ENCODE results near the gene KLHL12.

Gene KLHL12

GRCh38 chr1:202888221-202888530 lies 38.9 kb downstream of the KLHL12 start:
- no peak for DNase-seq (ENCODE audit: low read depth in 2 of 2)

GRCh38 chr1:202880961-202881460 lies 46.0 kb downstream of the KLHL12 start:
- no peak for DNase-seq (ENCODE audit: low read depth in 2 of 2)

DNA sequence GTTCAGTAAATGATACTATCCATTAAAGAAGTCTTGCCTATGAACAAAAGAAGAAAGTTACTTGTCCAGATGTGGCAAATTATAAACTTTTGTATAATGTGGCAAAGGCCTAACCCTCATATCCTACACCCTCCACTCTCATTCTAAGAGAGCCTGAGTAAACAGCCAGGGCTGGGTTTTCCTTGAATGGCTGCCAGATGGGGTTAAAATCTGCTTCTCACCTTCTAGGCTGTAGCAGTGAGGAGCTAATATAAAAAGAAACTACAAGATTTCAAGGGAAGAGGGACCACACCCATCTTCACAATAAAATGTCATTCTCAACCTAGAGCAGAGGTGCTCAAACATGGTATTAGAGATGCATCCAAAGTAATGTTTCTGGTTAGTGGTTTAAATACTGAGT lies 47.0 kb downstream of the KLHL12 start:
- no peak for DNase-seq (ENCODE audit: low read depth in 2 of 2)

- no peak for DNase-seq (ENCODE audit: low read depth in 2 of 2)
Measured at GRCh38 chr1:202879128-202879527, 47.9 kb downstream of the KLHL12 start.

DNA sequence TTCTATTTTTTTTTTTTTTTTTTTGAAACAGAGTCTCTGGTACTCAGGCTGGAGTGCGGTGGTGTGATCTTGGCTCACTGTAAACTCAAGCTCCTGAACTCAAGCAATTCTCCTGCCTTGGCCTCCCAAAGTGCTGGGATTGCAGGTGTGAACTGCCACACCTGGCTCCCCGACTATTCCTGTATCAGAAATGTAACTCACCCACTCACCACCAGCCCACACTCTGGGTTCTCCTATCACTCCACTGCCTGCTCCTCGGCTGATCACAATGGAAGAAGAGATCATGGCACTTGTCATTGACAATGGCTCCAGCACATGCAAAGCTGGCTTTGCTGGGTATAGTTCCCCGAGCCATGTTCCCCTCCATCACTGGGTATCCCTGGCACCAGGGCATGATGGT lies 54.0 kb downstream of the KLHL12 start:
- DNase-seq (ENCODE audit: low read depth in 2 of 2), result no peak

DNA sequence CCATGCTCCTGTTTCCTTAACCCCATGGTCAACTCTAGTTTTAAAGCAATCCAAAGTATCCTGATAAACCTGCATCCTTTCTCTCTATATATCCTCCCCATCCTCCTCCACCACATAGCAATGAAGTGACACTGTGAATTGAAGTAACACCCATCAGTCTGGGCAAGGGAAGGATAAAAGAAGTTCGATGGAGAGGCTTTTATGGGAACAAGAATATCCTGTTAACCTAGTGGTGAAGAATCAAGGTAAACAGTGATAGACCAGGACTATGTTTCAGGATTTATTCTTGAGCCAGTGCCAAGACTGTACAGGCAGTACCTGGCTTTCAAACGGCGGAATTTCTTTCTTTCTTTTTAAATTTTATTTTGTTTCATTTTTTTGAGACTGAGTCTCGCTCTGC lies 55.7 kb downstream of the KLHL12 start:
- DNase-seq (ENCODE audit: low read depth in 2 of 2), result no peak

GRCh38 chr1:202862679-202863560 lies 64.1 kb downstream of the KLHL12 start:
- no peak for DNase-seq (ENCODE audit: low read depth in 2 of 2)

GRCh38 chr1:202861420-202862132 lies 65.5 kb downstream of the KLHL12 start:
- no peak for DNase-seq (ENCODE audit: low read depth in 2 of 2)

DNA sequence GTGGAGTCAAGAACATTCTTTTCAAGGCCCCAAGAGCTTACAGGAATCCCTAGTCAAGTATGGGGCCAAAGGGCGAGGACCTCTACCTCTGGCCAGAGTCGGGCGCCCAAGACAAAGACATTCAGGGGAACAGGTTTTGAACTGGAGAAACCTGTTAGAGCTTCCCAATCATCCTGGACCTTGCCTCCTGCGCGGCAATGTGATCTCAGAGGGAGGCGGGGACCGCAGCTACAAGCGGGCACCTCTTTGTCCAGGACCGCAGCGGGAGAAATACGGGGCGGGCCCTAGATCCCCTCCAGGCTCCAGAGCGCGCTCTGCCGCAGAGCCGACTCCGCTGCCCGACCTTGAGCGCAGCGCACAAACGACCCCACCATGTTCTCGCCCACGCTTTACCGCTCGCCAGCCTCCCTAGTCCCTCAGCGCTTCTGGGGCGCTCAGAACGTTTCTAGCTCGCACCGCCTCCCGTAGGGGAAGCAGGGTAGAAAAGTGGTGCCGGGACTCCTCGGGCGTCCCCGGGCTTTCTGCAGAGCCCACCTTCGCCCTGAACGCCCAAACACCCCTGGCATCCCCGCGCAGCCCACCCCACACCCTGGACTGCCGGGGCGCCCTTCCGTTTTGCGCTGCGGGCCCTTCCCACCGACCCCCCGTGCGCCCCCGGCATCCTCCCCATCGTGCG lies 66.2 kb downstream of the KLHL12 start:
- DNase-seq (ENCODE audit: low read depth in 2 of 2), result no peak

DNA sequence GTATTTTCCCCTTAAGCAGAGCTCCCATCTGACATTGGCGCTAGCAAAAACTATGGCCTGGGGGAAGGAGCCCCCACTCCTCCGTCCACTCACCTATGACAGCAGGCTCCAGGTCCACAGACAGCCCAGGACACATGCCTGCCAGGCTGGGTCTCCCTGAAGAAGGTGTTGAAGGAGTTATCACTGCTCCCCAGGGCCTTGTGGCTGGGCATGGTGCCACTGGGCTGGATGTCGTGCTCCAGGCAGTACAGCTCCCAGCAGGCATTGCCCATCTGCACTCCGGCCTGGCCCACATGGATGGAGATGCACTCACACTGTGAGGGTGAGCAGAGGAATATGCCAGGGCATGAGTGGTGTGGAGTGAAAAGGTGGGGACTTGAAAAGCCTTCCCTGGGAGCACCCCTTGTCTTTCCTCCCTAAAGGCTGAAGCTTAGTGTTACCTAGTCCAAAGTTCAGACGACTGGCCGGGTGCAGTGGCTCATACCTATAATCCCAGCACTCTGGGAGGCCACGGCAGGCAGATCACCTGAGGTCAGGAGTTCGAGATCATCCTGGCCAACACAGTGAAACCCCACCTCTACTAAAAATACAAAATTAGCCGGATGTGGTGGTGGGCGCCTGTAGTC lies 68.1 kb downstream of the KLHL12 start:
- no peak for DNase-seq (ENCODE audit: low read depth in 2 of 2)

- DNase-seq (ENCODE audit: low read depth in 2 of 2), result no peak
Measured at GRCh38 chr1:202858331-202858730, 68.7 kb downstream of the KLHL12 start.

DNA sequence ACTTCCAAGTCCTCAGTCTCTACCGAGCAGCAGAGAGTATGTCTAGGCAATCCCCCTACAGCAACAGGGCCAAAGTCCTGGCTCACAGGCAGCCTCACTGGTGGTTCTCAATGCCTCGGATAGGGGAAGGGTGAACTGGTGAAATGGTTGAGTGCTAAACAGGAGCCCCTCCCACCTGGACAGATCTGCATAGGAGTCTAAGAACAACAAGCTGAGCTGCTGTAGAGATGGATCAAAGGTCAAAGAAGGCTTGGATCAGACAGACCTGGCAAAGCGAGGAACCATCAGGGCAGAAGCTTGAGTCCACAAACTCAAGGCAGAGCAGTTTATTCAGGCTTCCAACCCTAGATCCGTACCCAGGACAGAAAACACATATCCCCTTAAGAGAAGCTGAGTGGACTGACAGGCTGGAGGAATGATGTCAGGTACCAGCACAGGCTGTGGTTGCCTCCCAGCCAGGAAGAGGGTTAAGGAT lies 69.9 kb downstream of the KLHL12 start:
- no peak for DNase-seq (ENCODE audit: low read depth in 2 of 2)

DNA sequence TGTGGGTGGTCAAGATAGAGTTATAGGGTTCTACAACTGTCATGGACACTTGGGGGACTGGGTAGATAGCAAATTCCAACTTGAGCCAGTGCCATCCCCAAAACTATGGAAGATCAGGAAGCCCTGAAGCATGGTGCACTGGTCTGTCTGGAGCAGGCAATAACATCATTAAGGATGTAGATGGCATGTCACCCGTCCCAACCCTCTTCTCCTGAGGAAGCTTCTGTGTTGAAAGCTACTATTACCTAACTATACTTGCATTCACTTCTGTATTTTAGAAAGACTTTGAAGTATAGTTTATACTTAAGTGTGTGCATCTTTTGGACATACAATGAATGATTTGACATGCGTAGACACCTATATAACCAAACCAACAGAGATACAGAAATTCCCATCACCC lies 71.0 kb downstream of the KLHL12 start:
- DNase-seq (ENCODE audit: low read depth in 2 of 2), result no peak

DNA sequence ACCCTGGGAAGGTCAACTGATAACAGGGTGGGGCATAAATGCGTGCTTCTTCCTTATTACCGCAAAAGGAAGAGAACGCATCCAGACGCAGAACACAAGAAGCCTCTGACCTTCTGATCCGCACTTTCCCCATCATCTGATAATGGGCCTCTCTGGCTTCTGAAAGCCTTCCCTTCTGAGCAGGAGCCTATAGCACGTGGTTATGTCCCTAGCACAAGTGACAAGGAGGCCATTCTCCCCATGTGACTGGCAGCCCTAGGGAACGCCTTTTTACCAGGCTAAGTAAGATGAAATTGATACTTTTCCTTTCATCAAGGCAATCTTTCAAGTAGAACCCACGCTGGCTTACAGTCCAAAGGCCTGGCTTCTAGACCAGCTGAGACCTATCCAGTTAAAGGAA lies 72.2 kb downstream of the KLHL12 start:
- no peak for DNase-seq (ENCODE audit: low read depth in 2 of 2)

DNA sequence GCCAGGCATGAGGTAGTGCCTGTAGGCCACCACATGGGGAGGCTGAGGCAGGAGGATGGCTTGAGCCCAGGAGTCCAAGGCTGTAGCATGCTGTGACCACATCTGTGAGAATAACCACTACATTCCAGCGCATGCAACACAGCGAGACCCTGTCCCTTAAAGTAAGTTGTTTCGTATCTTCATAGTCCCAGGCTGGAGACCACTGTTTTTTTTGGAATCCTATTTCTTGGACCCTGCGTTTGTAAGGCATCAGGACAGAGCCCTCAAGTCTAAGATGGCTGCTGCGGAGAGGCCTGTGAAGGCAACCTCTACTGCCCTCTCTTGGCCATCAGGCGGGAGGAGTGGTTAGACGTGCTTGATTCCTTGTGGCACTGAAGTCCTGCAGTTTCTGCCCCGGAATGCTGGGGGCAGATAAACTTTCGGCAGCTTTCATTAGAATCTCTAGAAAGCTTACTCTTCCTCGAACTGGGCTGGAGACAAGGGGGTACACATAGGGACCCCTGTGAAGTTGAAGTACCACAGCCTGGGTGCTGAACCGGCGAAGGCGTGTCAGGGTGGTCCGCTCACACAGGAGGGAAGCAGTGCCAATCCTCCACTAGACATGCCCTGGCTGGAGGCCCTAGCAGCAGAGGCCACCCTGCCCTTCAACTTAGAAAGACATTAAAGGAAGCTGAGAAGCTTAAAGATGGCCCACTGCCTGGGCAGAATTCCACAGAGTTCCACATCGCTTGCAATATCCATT lies 74.7 kb downstream of the KLHL12 start:
- DNase-seq (ENCODE audit: low read depth in 2 of 2), result no peak

DNA sequence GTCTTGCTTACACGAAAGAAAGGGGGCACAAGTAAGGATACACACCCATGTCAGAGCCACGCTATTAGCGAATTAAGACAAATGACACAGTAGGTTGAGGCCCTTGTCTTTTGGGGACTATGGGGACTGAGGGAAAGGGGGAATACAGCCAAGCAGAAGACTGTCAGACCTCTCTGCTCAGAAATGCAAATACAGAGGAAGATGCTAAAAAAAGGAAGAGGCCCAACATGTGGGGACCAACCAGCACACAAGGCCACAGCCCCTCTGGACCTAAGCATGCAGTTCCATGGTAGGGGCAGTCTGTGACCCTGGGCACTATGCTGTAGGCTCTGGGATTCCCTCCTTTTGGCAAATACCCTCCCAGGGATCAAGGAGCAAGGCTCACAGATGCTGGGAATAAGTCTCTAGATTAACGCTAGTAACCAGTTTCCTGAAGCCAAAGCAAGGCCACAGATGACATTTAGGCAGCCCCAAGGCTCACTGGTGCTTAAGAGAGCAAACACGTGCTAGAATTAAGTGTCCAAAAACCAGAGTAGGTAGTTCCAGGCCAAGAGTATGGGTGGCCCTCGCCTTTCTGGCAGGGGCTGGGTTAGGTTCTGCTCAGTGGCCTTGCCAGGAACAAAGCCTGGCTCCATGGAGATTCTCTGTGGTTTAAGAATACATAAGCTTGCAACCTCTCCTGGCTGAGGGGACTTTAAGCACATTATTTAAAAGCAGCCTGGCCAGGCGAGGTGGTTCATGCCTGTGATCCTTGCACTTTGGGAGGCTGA lies 76.3 kb downstream of the KLHL12 start:
- no peak for DNase-seq (ENCODE audit: low read depth in 2 of 2)

- no peak for DNase-seq (ENCODE audit: low read depth in 2 of 2)
Measured at GRCh38 chr1:202848191-202848542, 78.9 kb downstream of the KLHL12 start.

DNA sequence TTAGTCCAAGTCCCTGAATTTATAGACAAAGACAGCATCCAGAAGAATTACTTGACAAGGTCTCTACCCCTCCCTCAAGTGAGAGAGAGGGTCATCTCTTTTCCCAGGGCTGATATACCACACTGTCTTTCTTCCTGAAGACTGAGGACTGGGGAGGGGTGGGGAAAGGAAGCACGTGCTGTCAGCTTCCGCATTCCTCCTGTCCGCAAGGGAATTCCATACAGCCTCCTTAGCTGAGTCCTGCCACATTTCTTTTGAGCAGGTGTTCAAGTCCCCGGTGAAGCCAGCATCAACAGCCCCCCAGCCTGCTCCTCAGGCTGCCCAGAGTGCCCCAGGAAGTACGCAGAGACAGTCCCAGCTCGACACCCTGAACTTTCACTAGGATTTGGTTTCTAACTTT lies 82.1 kb downstream of the KLHL12 start:
- DNase-seq (ENCODE audit: low read depth in 2 of 2), result no peak

GRCh38 chr1:202844259-202844658 lies 82.8 kb downstream of the KLHL12 start:
- DNase-seq (ENCODE audit: low read depth in 2 of 2), result no peak

DNA sequence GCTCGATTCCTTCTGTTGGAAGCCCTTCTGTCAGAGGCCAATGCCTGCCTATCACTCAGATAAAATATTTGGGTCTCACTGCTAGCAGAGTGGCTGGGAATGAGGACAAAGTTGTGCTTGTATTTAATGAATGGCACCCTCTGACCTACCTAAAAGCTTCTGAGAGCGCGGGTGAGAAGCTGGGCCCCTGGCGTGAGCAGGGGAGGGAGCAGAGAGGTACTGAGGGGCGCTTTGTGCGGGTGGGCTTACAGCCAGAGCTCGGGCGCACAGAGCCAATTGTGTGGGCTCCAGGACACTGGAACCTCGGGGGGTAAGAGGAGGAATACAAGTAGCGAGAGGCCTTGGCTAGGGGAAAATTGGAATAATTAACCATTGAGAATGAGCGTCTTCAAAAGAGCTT lies 84.0 kb downstream of the KLHL12 start:
- DNase-seq (ENCODE audit: low read depth in 2 of 2), result no peak
